ENCODE data around the gene GBP2. TPM values are rescaled to one million over a fixed set of nuclear protein-coding genes. Genes with fewer than 3 reads are reported as not detected.

GBP2 gene, protein sequence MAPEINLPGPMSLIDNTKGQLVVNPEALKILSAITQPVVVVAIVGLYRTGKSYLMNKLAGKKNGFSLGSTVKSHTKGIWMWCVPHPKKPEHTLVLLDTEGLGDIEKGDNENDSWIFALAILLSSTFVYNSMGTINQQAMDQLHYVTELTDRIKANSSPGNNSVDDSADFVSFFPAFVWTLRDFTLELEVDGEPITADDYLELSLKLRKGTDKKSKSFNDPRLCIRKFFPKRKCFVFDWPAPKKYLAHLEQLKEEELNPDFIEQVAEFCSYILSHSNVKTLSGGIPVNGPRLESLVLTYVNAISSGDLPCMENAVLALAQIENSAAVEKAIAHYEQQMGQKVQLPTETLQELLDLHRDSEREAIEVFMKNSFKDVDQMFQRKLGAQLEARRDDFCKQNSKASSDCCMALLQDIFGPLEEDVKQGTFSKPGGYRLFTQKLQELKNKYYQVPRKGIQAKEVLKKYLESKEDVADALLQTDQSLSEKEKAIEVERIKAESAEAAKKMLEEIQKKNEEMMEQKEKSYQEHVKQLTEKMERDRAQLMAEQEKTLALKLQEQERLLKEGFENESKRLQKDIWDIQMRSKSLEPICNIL
- 0.65 to 1.3 TPM (median 0.87 TPM) in 5 replicates for total RNA-seq (2022; extraction: Qiagen RNA extraction; ENCODE audit: low read depth)

DNA sequence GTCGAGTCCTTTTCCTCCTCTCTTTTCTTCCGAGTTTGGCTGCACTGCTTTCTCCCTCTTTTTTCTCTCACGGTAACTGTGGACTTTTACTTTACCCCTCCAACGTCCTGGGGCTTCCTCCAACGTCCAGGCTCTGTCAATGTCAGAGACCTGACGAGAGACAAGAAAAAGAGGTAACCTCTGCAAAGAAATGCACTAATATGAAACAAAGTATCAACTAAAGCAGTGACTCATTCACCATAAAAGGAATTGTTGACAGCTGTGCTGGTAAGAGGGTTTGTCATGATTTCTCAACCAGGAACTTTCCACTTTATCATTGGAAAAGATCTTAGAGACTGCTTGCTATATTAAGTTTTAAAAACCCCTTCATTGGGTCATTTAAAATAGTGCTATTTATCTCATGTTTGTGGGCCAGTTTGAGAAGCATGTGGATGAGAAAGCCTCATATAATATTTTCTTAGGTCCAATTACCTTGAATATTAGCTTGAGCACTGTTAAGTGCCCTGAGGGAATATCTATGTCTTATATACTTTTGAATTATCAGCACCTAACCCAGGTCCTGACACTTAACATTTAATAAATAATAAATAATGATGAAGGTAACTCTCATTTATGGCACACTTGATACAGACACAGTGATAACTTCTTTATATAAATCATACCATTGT is at the start of gene GBP2:
Gene GBP2, minus strand, starts transcription at position 202 of the 668 bp plus-strand sequence. CDS start 4,148 bp downstream, outside the sequence.

DNA sequence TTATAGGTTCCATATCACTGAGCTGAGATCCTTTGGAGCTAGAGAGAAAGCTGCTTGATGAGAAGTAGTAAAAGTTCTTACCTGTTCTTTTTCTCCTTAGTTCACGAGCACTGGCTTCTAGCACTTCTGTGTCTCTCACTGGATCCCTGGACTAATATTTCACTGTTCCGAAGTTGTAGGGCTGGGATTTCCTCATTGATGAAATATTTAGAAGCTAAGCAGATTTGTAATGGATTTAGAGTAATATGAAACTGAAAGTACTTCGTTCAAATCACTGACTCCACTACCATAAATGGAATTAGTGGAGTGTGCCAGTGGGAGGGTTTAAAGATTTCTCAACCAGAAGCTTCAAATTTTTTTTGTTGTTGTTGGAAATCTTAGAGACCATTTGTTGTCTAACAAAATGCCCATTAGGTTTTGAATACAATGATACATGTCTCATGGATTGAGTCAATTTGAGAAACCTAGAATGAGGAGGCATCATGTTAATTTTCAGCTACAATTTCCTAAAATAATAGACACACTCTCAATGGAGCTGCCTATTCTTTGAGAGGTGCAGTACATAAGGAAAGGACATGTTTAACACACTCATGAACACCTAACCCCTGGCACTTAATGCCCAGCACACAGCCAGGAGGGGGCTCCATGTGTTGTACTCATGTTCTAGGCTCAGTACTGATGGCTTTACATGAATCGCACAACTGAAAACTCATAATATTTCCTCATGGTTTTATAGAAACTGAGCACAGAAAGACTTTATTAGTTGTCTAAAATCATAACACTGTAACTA is 60.6 kb downstream of the GBP2 start, which contains the start of gene GBP1:
Gene GBP1, minus strand, starts transcription at position 130 of the 790 bp plus-strand sequence. CDS start 1,974 bp downstream, outside the sequence.

Other genes with a start within 250 kb of the GBP2 start
- 23.3 to 32.5 TPM (median 26.2 TPM) in 5 replicates for gene GTF2B, start 234.5 kb downstream of the GBP2 start, total RNA-seq (2022; extraction: Qiagen RNA extraction; ENCODE audit: low read depth)
- 3.6 to 8.4 TPM (median 7.3 TPM) in 5 replicates for gene KYAT3, start 133.5 kb downstream of the GBP2 start, total RNA-seq (2022; extraction: Qiagen RNA extraction; ENCODE audit: low read depth)
- 1.5 to 2.4 TPM (median 2.0 TPM) in 5 replicates for gene RBMXL1, start 133.5 kb downstream of the GBP2 start, total RNA-seq (2022; extraction: Qiagen RNA extraction; ENCODE audit: low read depth)
- 1.1 to 1.8 TPM (median 1.6 TPM) in 5 replicates for gene GBP3, start 103.2 kb downstream of the GBP2 start, total RNA-seq (2022; extraction: Qiagen RNA extraction; ENCODE audit: low read depth)
- gene GBP1, start 60.9 kb downstream of the GBP2 start, total RNA-seq (2022; extraction: Qiagen RNA extraction; ENCODE audit: low read depth): 0.08 to 0.34 TPM (median 0.12 TPM) in 4 of 5 replicates, not detected in the other
- not detected in 5 replicates for gene GBP7, start 49.9 kb upstream of the GBP2 start, total RNA-seq (2022; extraction: Qiagen RNA extraction; ENCODE audit: low read depth)
- gene GBP4, start 72.8 kb upstream of the GBP2 start, total RNA-seq (2022; extraction: Qiagen RNA extraction; ENCODE audit: low read depth): 0.03 TPM in 1 of 5 replicates, not detected in the others
- not detected in 5 replicates for gene GBP5, start 146.7 kb upstream of the GBP2 start, total RNA-seq (2022; extraction: Qiagen RNA extraction; ENCODE audit: low read depth)
- gene GBP6, start 237.9 kb upstream of the GBP2 start, total RNA-seq (2022; extraction: Qiagen RNA extraction; ENCODE audit: low read depth): not detected in 5 replicates

Data from A549 treated with RU486 at 1 μM for 4 hours (cell line).